A549 (cell line): ENCODE results near the gene IQUB.

ENCODE experiments used
- ATOH8 ChIP-seq: fragments of 250-450 bp; sonication (Bioruptor Pico); IDR thresholded peaks from 2 replicates; pipeline ENCODE4 v1.5.0; 2020; ENCODE audit warnings: low read depth, mild to moderate bottlenecking, moderate library complexity
- BHLHE40 ChIP-seq: IDR thresholded peaks from 2 replicates; pipeline ENCODE4 v1.6.1; 2012; ENCODE audit warnings: low read depth, low read length, inconsistent platforms
- CHD2 ChIP-seq: fragments of 150-350 bp; IDR thresholded peaks from 2 replicates; pipeline ENCODE4 v1.6.1; 2014; ENCODE audit warnings: low read length; ENCODE audit not compliant: partially characterized antibody
- CTCF ChIP-seq: fragments of >200 bp; sonication (Bioruptor Twin); formaldehyde crosslinking; IDR thresholded peaks from 3 replicates; pipeline ENCODE4 v1.5.1; 2016
- EP300 ChIP-seq, 2 experiments: fragments of >200 bp; sonication (Bioruptor Twin); formaldehyde crosslinking; IDR thresholded peaks; 2 replicates in 1 of 2; 3 replicates in 1 of 2; pipeline ENCODE4 v1.6.1; 2016 to 2017
- FOSB ChIP-seq: fragments of 250-450 bp; sonication (Bioruptor Pico); IDR thresholded peaks from 2 replicates; pipeline ENCODE4 v1.5.0; 2020; ENCODE audit warnings: mild to moderate bottlenecking, moderate library complexity
- HMGXB4 ChIP-seq: fragments of 250-450 bp; sonication (Bioruptor Pico); IDR thresholded peaks from 2 replicates; pipeline ENCODE4 v1.5.0; 2021; ENCODE audit warnings: mild to moderate bottlenecking, moderate library complexity, borderline replicate concordance
- POLR2A ChIP-seq: IDR thresholded peaks from 2 replicates; pipeline ENCODE4 v1.6.1; 2012; ENCODE audit warnings: mild to moderate bottlenecking, low read length
- REST ChIP-seq: fragments of 200-600 bp; sonication (generic); IDR thresholded peaks from 2 replicates; pipeline ENCODE4 v1.6.1; 2016; ENCODE audit warnings: antibody characterized with exemption, mild to moderate bottlenecking, moderate library complexity
- RFX5 ChIP-seq: fragments of 450-650 bp; IDR thresholded peaks from 2 replicates; pipeline ENCODE4 v1.7.1; 2014; ENCODE audit warnings: antibody characterized with exemption, mild to moderate bottlenecking, moderate library complexity
- SMC3 ChIP-seq: fragments of >200 bp; sonication (Bioruptor Twin); formaldehyde crosslinking; IDR thresholded peaks from 3 replicates; pipeline ENCODE4 v1.6.1; 2018; ENCODE audit warnings: inconsistent platforms
- TFCP2L1 ChIP-seq: fragments of 250-450 bp; sonication (Bioruptor Pico); IDR thresholded peaks from 2 replicates; pipeline ENCODE4 v1.5.0; 2021; ENCODE audit warnings: mild to moderate bottlenecking
- TP53 ChIP-seq: fragments of 250-450 bp; sonication (Bioruptor Pico); IDR thresholded peaks from 2 replicates; pipeline ENCODE4 v1.5.0; 2021; ENCODE audit warnings: mild to moderate bottlenecking, moderate library complexity
- USF2 ChIP-seq: fragments of 450-650 bp; IDR thresholded peaks from 2 replicates; pipeline ENCODE4 v1.6.1; 2014; ENCODE audit warnings: antibody characterized with exemption

GRCh38 chr7:123417580-123417979, 116.8 kb downstream of the IQUB start:
- no peak for TF ChIP-seq CTCF
- TF ChIP-seq USF2: no peak
- TF ChIP-seq FOSB: no peak
- no peak for TF ChIP-seq RFX5
- no peak for TF ChIP-seq REST
- TF ChIP-seq EP300 (IDR thresholded peaks at IDR 0.05): no peak
- no peak for TF ChIP-seq SMC3
- no peak for TF ChIP-seq POLR2A
- no peak for TF ChIP-seq TFCP2L1 (CRISPR knock-in tag)
- TF ChIP-seq TP53 (CRISPR knock-in tag): no peak
- no peak for TF ChIP-seq CHD2
- no peak for TF ChIP-seq BHLHE40
- TF ChIP-seq ATOH8 (CRISPR knock-in tag): no peak
- no peak for TF ChIP-seq HMGXB4 (CRISPR knock-in tag)
